PFSK-1 (cell line): ENCODE data around the gene TFG.

ENCODE experiments used
- POLR2AphosphoS5 ChIP-seq: IDR thresholded peaks from 2 replicates; pipeline ENCODE4 v1.6.1; 2012; ENCODE audit warnings: low read depth, mild to moderate bottlenecking, control low read depth, low read length, moderate library complexity
- TAF1 ChIP-seq: IDR thresholded peaks from 2 replicates; pipeline ENCODE4 v1.6.1; 2012; ENCODE audit warnings: low read length, control low read depth, borderline replicate concordance; ENCODE audit not compliant: insufficient read depth
- TF ChIP-seq, protein P1 (sequence below), 2 experiments: IDR thresholded peaks; 2 replicates each; pipeline versions ENCODE4 v1.6.1 to v1.8.0; 2011 to 2012; ENCODE audit warnings: low read depth in 2 of 2, low read length in 2 of 2, control low read depth in 1 of 2, inconsistent platforms in 1 of 2, mild to moderate bottlenecking in 1 of 2, moderate library complexity in 1 of 2; ENCODE audit not compliant: insufficient read depth in 1 of 2

DNA sequence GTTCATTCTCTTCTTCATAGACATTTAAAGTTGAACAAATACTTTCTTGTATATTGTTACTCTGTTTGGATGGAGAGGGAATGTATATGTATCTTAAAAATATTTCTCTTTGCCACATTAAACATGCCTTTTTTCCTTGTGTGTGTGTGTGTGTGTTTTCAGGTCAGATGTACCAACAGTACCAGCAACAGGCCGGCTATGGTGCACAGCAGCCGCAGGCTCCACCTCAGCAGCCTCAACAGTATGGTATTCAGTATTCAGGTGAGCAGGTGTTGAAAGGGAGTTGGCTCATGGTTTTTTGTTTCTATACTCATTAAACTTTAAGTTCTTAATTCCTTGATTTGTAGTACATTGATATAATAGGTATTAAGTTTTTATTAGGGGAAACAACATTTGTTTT lies 35.4 kb downstream of the TFG start:
- TF ChIP-seq POLR2AphosphoS5 (no peak), TAF1 (no peak)
- TF ChIP-seq, protein P1, sequence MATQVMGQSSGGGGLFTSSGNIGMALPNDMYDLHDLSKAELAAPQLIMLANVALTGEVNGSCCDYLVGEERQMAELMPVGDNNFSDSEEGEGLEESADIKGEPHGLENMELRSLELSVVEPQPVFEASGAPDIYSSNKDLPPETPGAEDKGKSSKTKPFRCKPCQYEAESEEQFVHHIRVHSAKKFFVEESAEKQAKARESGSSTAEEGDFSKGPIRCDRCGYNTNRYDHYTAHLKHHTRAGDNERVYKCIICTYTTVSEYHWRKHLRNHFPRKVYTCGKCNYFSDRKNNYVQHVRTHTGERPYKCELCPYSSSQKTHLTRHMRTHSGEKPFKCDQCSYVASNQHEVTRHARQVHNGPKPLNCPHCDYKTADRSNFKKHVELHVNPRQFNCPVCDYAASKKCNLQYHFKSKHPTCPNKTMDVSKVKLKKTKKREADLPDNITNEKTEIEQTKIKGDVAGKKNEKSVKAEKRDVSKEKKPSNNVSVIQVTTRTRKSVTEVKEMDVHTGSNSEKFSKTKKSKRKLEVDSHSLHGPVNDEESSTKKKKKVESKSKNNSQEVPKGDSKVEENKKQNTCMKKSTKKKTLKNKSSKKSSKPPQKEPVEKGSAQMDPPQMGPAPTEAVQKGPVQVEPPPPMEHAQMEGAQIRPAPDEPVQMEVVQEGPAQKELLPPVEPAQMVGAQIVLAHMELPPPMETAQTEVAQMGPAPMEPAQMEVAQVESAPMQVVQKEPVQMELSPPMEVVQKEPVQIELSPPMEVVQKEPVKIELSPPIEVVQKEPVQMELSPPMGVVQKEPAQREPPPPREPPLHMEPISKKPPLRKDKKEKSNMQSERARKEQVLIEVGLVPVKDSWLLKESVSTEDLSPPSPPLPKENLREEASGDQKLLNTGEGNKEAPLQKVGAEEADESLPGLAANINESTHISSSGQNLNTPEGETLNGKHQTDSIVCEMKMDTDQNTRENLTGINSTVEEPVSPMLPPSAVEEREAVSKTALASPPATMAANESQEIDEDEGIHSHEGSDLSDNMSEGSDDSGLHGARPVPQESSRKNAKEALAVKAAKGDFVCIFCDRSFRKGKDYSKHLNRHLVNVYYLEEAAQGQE (IDR thresholded peaks at IDR 0.05; ENCODE audit: insufficient read depth in 1 of 2, low read depth in 2 of 2, low read length in 2 of 2) = no peak
